Measurements from ENCODE around the gene GAS6.

DNA sequence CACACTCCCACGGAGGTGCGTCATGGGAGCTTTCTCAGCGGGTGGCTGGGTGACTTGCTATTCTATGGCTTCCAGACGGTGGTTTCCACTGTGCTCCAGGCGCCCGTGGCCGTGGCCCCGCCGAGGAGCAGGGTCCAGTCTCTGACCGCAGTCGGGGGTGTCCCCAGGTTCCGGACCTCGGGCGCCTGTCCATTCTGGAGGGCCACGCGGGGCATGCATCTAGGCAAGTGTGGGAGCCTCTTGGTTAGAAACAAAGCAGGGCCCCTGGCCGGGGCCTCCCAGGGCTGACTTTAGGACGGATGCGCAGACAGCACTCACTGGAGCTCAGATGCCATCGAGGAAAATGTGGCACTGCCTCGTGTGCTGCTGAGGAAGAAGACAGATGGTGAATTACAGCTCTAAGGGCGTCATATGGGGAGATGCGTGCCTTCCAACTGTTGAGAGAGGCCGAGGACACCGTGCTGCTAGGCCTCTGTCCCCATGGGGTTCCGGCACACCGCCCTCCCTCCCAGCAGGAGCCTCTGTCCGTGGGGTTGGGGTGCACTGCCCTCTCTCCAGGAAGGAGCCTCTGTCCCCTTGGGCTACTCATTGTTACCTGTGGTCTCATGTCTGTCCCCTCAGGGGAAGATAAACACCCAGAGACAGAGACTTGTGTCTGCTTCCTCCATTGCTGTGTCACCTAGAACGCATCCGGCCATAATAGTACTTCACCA, 66.8 kb downstream of the GAS6 start:
- TF ChIP-seq, protein P1, sequence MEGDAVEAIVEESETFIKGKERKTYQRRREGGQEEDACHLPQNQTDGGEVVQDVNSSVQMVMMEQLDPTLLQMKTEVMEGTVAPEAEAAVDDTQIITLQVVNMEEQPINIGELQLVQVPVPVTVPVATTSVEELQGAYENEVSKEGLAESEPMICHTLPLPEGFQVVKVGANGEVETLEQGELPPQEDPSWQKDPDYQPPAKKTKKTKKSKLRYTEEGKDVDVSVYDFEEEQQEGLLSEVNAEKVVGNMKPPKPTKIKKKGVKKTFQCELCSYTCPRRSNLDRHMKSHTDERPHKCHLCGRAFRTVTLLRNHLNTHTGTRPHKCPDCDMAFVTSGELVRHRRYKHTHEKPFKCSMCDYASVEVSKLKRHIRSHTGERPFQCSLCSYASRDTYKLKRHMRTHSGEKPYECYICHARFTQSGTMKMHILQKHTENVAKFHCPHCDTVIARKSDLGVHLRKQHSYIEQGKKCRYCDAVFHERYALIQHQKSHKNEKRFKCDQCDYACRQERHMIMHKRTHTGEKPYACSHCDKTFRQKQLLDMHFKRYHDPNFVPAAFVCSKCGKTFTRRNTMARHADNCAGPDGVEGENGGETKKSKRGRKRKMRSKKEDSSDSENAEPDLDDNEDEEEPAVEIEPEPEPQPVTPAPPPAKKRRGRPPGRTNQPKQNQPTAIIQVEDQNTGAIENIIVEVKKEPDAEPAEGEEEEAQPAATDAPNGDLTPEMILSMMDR (IDR thresholded peaks at IDR 0.05): no peak
- TF ChIP-seq POLR2AphosphoS5 (IDR thresholded peaks at IDR 0.05): no peak
- TF ChIP-seq POLR2A (IDR thresholded peaks at IDR 0.05): no peak
- no peak for TF ChIP-seq EP300 (IDR thresholded peaks at IDR 0.05)

Measured in upper lobe of left lung (tissue), 4 donors.